ENCODE measurements around the gene SHCBP1L. TPM values are rescaled to one million over a fixed set of nuclear protein-coding genes. Genes with fewer than 3 reads are reported as not detected.
A peak's percentile ranks its signal among the peaks of the same experiment; 100 is the strongest.
"Not testable (repeated sequence)": the region's sequence is repeated elsewhere in the genome, so short reads cannot be mapped to it uniquely, and the experiment has no call there.

Gene SHCBP1L
- total RNA-seq, 6 experiments from 2014 or later = not detected

DNA sequence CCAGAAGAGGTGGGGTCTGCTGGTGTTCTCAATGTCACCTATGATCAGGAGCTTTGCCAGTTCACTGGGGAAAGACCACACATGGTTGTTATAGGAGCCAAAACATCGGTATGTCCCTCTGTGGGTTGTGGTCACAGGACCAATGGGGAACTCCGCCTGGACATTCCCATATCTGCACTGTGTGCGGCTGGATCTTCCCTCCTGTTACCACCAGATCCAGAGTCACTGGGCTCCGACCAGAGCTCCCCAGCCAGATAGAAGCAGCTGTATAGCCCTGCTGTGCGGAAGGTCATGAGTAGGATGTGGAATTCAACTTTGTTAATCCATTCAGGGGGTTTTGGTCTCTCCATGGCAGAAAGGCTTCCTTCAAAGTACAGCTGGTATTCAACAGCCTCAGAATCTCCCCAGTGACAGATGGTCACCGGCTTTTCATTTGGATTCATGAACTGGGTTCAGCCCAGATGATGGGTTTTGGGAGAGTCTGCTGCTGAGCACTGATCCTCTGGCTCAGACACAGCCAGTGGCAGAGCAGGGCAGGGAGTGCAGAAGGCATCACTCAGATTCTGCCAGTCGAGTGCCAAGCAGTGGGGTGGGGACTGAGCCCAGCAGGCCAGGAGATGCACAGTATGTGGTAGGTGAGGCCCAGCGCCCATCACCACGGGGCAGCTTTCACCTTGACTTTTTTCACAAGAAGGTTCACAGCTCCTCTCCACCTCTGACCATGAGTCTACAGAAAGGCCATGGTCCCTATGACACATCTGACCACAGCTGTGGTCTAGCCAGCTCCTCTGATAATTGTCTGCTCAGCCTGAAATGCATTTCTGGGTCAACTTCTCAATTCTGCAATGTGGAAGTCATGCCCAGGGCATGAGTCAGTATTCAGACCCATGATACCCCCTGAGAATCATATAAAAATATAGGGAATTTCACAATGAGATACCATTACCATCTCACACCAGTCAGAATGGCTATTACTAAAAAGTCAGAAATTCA lies 2.9 kb upstream of the SHCBP1L start:
- WGBS (ENCODE audit: insufficient coverage, low coverage, low lambda C conversion rate, missing lambda C conversion rate) = no CpG with 5 or more reads among the region's 9 CpGs
- intact Hi-C loops (cut with DNase I) = no loop called here

GRCh38 chr1:182953826-182954225 lies 860 bp upstream of the SHCBP1L start:
- WGBS (ENCODE audit: insufficient coverage, low coverage, low lambda C conversion rate, missing lambda C conversion rate) = 100% methylated on average over 1 of the region's 3 CpGs
- Histone ChIP-seq H3K9me3 (no peaks in the 10 kb centered on the region), H3K27ac (no peak overlapping the region), H3K36me3 (no peaks in the 10 kb centered on the region), H3K4me3 (no peak overlapping the region), H3K4me1 (peaks cover 0 to 3% (median 0%) of the 10 kb centered on the region in 4 donors), H3K27me3 (peaks cover 0 to 8% of the 10 kb centered on the region in 2 donors)
- no peak for DNase-seq
- no peak for TF ChIP-seq POLR2A (IDR thresholded peaks at IDR 0.05)
- TF ChIP-seq, protein P1, sequence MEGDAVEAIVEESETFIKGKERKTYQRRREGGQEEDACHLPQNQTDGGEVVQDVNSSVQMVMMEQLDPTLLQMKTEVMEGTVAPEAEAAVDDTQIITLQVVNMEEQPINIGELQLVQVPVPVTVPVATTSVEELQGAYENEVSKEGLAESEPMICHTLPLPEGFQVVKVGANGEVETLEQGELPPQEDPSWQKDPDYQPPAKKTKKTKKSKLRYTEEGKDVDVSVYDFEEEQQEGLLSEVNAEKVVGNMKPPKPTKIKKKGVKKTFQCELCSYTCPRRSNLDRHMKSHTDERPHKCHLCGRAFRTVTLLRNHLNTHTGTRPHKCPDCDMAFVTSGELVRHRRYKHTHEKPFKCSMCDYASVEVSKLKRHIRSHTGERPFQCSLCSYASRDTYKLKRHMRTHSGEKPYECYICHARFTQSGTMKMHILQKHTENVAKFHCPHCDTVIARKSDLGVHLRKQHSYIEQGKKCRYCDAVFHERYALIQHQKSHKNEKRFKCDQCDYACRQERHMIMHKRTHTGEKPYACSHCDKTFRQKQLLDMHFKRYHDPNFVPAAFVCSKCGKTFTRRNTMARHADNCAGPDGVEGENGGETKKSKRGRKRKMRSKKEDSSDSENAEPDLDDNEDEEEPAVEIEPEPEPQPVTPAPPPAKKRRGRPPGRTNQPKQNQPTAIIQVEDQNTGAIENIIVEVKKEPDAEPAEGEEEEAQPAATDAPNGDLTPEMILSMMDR (IDR thresholded peaks at IDR 0.05) = no peak
- no peak for ATAC-seq
- intact Hi-C loops (cut with DNase I) = no loop called here

More for the DNA sequence above, 2.9 kb upstream of the SHCBP1L start:
- Histone ChIP-seq H3K4me3 (no peak overlapping the region), H3K4me1 (peaks cover 0 to 3% (median 0%) of the 10 kb centered on the region in 4 donors), H3K27ac (no peak overlapping the region), H3K27me3 (peaks cover 0 to 8% of the 10 kb centered on the region in 2 donors), H3K36me3 (no peaks in the 10 kb centered on the region), H3K9me3 (no peaks in the 10 kb centered on the region)
- no peak for TF ChIP-seq POLR2A (IDR thresholded peaks at IDR 0.05)
- TF ChIP-seq, protein P1 (IDR thresholded peaks at IDR 0.05) = no peak
- peak in 2 of 4 donors; percentile 28 to 34 for ATAC-seq
- DNase-seq = no peak

- H3K9me3 ChIP-seq; intact Hi-C loops (cut with DNase I); DNase-seq; H3K36me3 ChIP-seq; H3K27ac ChIP-seq; ATAC-seq; H3K4me3 ChIP-seq; H3K27me3 ChIP-seq; H3K4me1 ChIP-seq: not testable (repeated sequence)
- 89% methylated on average over 3 of the region's 6 CpGs for WGBS (ENCODE audit: insufficient coverage, low coverage, low lambda C conversion rate, missing lambda C conversion rate)
Observed at GRCh38 chr1:182943336-182943735, 9.6 kb downstream of the SHCBP1L start.

- DNase-seq; H3K9me3 ChIP-seq; H3K27ac ChIP-seq; ATAC-seq; intact Hi-C loops (cut with DNase I); H3K4me3 ChIP-seq; H3K27me3 ChIP-seq; H3K36me3 ChIP-seq; H3K4me1 ChIP-seq: not testable (repeated sequence)
- WGBS (ENCODE audit: insufficient coverage, low coverage, low lambda C conversion rate, missing lambda C conversion rate) = 15% methylated on average over 17 of the region's 25 CpGs
Observed at GRCh38 chr1:182942145-182942544, 10.8 kb downstream of the SHCBP1L start.

- H3K27ac ChIP-seq = no peak overlapping the region
- 97% methylated on average over 2 of the region's 2 CpGs for WGBS (ENCODE audit: insufficient coverage, low coverage, low lambda C conversion rate, missing lambda C conversion rate)
- peaks cover 0 to 4% (median 0%) of the 10 kb centered on the region in 4 donors for H3K4me1 ChIP-seq
- H3K36me3 ChIP-seq = no peaks in the 10 kb centered on the region
- intact Hi-C loops (cut with DNase I) = no loop called here
- ATAC-seq (no peak), DNase-seq (no peak)
- peaks cover 0 to 3% of the 10 kb centered on the region in 2 donors for H3K27me3 ChIP-seq
- no peaks in the 10 kb centered on the region for H3K9me3 ChIP-seq
- H3K4me3 ChIP-seq = no peak overlapping the region
- no peak for TF ChIP-seq POLR2A (IDR thresholded peaks at IDR 0.05)
- TF ChIP-seq, protein P1 (IDR thresholded peaks at IDR 0.05) = no peak
Observed at GRCh38 chr1:182939413-182939812, 13.6 kb downstream of the SHCBP1L start.

Measured in right lobe of liver (tissue), 6 donors.